ENCODE measurements around the gene EYA2. TPM values are rescaled to one million over a fixed set of nuclear protein-coding genes. Genes with fewer than 3 reads are reported as not detected.

EYA2 gene
- total and polyA plus RNA-seq, 2 donors (not counting 3 experiments of a cell fraction or from before 2014, with no cell fraction given), result not detected

DNA sequence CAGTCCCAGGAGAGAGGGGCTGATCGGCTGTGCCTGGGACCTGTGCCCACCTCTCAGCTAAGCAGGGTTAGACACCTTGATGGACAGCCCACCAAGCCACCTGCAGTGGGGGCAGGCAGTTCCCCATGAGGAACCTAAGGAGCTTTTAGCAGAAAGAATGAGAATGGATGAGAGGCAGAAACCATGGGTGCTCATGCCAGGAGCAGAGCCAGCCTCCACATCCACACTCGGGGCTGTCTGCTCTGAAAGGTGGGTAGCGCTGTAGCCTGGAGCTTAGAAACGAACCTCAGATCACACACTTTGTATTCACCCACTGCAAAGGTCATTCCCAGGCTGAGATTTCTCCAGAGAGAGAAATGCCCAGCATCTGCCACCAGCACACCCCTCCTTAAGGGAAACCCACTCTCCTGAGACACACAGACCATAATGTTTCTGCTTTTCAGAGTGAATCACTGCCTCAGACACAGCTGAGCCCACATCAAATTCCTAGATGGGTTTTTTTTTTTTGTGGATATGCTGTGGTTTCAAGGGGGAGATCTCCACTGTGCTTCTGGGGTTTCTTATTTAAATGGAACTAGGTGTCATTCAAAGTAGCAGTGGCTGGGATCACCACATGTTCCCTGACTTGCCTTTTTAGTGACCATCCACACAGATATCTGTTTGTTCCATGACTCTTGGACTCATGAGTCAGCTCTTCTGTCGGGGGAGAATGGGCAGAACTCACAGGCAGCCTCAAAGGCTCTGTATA is 218.9 kb downstream of the EYA2 start:
- FAIRE-seq, result no peak
- no peak overlapping the region for H3K4me3 ChIP-seq (replicated peaks in 1 of 3; ENCODE audit: insufficient read depth in 1 of 3, low read depth in 1 of 3, low read length in 3 of 3)
- dilution Hi-C loops (cut with MboI; ENCODE audit: extremely low pct_ligation_motif_present, low sequenced_read_pairs), result no loop called here
- H3K9me3 ChIP-seq (replicated peaks; ENCODE audit: control insufficient read depth, insufficient read depth, low read length), result no peaks in the 10 kb centered on the region
- H3K9me1 ChIP-seq (replicated peaks; ENCODE audit: control insufficient read depth, extremely low read depth, insufficient read depth, low read length), result no peaks in the 10 kb centered on the region
- H3K36me3 ChIP-seq (ENCODE audit: control insufficient read depth in 2 of 2, extremely low read depth in 1 of 2, insufficient read depth in 2 of 2, low read length in 2 of 2), result no peaks in the 10 kb centered on the region
- no peak for DNase-seq (ENCODE audit: low read depth, low spot score)
- ChIA-PET CTCF (no interaction called here), POLR2A (no interaction called here)
- no peak overlapping the region for H3K9ac ChIP-seq (replicated peaks; ENCODE audit: extremely low read depth, insufficient read depth, low read length)
- no TSS peak for BruUV-seq (replicated peaks)
- H4K20me1 ChIP-seq (replicated peaks; ENCODE audit: control insufficient read depth, extremely low read depth, insufficient read depth, low read length), result no peaks in the 10 kb centered on the region
- H3K79me2 ChIP-seq (ENCODE audit: control insufficient read depth, insufficient read depth, low read length), result no peaks in the 10 kb centered on the region
- H3K27ac ChIP-seq (ENCODE audit: insufficient read depth, low read depth, low read length), result no peak overlapping the region
- intact Hi-C loops (cut with micrococcal nuclease), result no loop called here
- H3K27me3 ChIP-seq (ENCODE audit: control insufficient read depth in 2 of 2, insufficient read depth in 2 of 2, low read length in 2 of 2), result no peaks in the 10 kb centered on the region
- TF ChIP-seq EZH2 (IDR thresholded peaks at IDR 0.05; ENCODE audit: borderline replicate concordance, low read depth, low read length, severe bottlenecking), result no peak
- TF ChIP-seq, protein P1, sequence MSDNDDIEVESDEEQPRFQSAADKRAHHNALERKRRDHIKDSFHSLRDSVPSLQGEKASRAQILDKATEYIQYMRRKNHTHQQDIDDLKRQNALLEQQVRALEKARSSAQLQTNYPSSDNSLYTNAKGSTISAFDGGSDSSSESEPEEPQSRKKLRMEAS (IDR thresholded peaks at IDR 0.05; ENCODE audit: insufficient read depth, insufficient read length), result no peak
- TF ChIP-seq, protein P2, sequence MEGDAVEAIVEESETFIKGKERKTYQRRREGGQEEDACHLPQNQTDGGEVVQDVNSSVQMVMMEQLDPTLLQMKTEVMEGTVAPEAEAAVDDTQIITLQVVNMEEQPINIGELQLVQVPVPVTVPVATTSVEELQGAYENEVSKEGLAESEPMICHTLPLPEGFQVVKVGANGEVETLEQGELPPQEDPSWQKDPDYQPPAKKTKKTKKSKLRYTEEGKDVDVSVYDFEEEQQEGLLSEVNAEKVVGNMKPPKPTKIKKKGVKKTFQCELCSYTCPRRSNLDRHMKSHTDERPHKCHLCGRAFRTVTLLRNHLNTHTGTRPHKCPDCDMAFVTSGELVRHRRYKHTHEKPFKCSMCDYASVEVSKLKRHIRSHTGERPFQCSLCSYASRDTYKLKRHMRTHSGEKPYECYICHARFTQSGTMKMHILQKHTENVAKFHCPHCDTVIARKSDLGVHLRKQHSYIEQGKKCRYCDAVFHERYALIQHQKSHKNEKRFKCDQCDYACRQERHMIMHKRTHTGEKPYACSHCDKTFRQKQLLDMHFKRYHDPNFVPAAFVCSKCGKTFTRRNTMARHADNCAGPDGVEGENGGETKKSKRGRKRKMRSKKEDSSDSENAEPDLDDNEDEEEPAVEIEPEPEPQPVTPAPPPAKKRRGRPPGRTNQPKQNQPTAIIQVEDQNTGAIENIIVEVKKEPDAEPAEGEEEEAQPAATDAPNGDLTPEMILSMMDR (IDR thresholded peaks at IDR 0.05; ENCODE audit: extremely low read depth in 1 of 2, insufficient read depth in 1 of 2, low read depth in 1 of 2, low read length in 2 of 2), result no peak
- TF ChIP-seq FOS (IDR thresholded peaks at IDR 0.05; ENCODE audit: borderline replicate concordance, insufficient read depth, low read length), result no peak
- TF ChIP-seq JUN (IDR thresholded peaks at IDR 0.05; ENCODE audit: borderline replicate concordance, insufficient read depth, insufficient read length, low read depth), result no peak
- no peak for TF ChIP-seq POLR2AphosphoS5 (IDR thresholded peaks at IDR 0.05; ENCODE audit: insufficient read depth, low read depth, low read length)
- no peak for TF ChIP-seq MYC (IDR thresholded peaks at IDR 0.05; ENCODE audit: low read depth, low read length)
- no peak for TF ChIP-seq POLR2A (IDR thresholded peaks at IDR 0.05; ENCODE audit: low read depth, low read length)
- TF ChIP-seq GATA2 (IDR thresholded peaks at IDR 0.05; ENCODE audit: insufficient read depth, insufficient read length, low read depth, low read length), result no peak
- H3K4me1 ChIP-seq (ENCODE audit: control insufficient read depth, extremely low read depth, insufficient read depth, low read length), result no peaks in the 10 kb centered on the region
- no peak overlapping the region for H2AFZ ChIP-seq (ENCODE audit: low read depth, low read length)
- H3K4me2 ChIP-seq (ENCODE audit: insufficient read depth, low read length), result no peak overlapping the region

Data from endothelial cell of umbilical vein (primary cell).